Measurements from ENCODE around the gene TRAF3. TPM values are rescaled to one million over a fixed set of nuclear protein-coding genes. Genes with fewer than 3 reads are reported as not detected.
A peak's percentile ranks its signal among the peaks of the same experiment; 100 is the strongest.
"Not testable (repeated sequence)": the region's sequence is repeated elsewhere in the genome, so short reads cannot be mapped to it uniquely, and the experiment has no call there.

The TRAF3 gene
- polyA plus RNA-seq, 1 donor from 2014 or later, result 35.3 TPM

DNA sequence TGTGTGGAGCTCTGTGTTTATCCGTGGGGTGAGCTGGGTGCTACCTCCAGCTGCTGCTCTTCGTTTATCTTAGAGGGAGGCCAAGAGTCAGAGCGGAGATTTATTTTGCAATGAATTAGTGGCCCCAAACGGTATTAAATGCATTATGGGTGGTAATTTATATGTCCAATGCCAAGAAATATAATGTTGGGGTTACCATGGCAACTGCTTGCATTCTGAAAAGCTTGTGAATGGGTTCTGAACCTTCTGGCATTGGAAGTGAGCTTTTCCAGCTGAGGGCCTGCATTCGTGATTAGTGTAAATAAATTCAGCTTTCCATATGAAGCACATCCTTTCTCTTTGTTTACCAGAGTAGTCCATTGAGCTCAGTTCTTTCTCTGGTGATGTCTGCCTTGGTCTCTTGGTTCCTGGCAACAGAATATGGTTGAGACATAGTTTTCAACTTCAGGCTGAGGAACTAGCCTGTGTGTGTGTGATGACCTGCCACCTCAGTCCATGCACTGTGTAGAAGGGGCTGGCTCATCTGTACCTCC lies 51.8 kb downstream of the TRAF3 start:
- peaks cover 4% of the 10 kb centered on the region for H3K36me3 Mint-ChIP-seq
- peaks cover 53 to 58% (median 58%) of the 10 kb centered on the region in 3 donors for H3K4me1 Mint-ChIP-seq
- H3K4me3 Mint-ChIP-seq, result peak overlapping the region in 1 of 4 donors; percentile 25
- H3K27me3 Mint-ChIP-seq, result no peaks in the 10 kb centered on the region
- no peaks in the 10 kb centered on the region for H3K9me3 Mint-ChIP-seq
- H3K27ac Mint-ChIP-seq, result peak overlapping the region in 2 of 3 donors; percentile 85 to 86

DNA sequence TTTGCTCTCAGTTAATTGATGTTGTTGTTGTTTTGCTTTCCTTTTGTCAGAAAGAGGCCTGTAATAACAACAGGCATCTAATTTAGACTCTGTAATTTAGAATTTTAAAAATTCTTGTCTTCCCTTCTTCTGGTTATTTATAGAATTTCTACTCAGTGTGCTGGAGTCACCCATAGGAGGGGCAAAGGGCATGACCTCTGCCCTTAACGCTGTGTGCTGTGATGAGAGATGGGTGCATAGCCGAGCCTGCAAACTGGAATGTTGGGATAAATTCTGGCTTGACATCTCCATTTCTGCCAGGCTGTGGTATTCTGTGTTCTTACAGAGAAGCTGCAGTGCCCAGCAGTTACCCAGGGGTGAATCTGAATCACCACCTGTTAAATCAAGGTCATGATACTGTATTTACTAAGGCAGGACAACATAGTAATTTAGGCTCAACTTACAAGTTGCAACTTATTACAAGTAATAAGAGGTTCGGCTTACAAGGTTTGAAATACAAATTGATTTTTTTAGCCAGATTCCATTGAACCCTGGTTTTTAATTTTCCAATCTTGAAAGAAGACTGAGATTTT lies 53.3 kb downstream of the TRAF3 start:
- H3K4me1 Mint-ChIP-seq, result peaks cover 47 to 52% (median 51%) of the 10 kb centered on the region in 3 donors
- peaks cover 7% of the 10 kb centered on the region for H3K36me3 Mint-ChIP-seq
- H3K9me3 Mint-ChIP-seq, result no peaks in the 10 kb centered on the region
- H3K27me3 Mint-ChIP-seq, result no peaks in the 10 kb centered on the region
- no peak overlapping the region for H3K4me3 Mint-ChIP-seq
- peak overlapping the region in 2 of 3 donors; percentile 53 to 65 for H3K27ac Mint-ChIP-seq

DNA sequence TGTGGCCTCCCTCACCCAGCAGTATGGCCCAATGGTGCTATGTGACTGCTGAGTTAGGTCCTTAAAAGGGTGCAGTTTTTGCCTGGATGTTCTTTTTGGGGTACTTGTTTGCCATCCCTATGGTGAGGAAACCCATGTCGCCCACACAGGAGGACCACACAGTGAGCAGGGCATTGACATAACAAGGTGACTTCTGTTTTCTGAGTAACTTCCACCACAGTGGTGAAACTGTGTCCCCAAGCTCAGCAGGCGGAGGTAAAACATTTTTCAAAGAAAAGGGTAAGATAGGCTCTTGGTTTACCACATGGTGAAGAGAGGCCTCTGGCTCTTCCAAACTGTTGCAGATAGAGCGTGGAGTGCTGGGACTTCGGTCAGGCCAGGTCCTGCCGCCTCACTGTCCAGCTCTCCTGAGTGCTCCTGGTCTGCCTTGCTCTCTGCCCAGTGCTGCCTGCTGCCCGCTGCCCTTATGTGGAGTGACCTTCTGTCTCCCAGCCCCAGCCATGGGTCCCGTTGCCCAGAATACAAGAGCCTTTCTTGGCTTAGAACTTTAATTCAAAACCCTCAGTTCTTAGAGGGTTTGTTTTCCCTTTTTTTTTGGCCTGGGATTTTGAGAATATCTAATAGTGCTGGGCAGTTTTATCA lies 54.0 kb downstream of the TRAF3 start:
- peaks cover 40 to 46% (median 44%) of the 10 kb centered on the region in 3 donors for H3K4me1 Mint-ChIP-seq
- H3K9me3 Mint-ChIP-seq, result no peaks in the 10 kb centered on the region
- peaks cover 7% of the 10 kb centered on the region for H3K36me3 Mint-ChIP-seq
- H3K4me3 Mint-ChIP-seq, result no peak overlapping the region
- H3K27me3 Mint-ChIP-seq, result no peaks in the 10 kb centered on the region
- peak overlapping the region; percentile 4 to 68 (median 65) for H3K27ac Mint-ChIP-seq

DNA sequence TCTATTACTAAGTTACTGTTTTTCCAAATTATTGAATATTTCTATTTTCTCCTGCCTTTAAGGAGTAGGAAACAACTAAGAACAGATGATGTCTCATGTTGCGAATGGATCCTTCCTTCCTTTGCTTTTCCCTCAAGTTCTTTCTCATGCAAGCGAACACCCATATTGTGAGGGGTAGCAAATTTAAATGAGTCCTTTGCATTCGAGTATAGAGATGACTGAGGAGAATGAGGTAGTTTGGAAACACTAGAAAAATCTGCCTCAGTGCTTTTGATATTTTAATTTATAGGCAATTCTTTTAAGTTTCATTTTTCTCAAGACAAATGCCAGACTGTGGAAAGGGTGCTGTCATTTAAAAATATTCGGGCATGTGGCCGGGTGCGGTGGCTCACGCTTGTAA lies 56.1 kb downstream of the TRAF3 start:
- no peaks in the 10 kb centered on the region for H3K27me3 Mint-ChIP-seq
- peaks cover 9% of the 10 kb centered on the region for H3K36me3 Mint-ChIP-seq
- no peak overlapping the region for H3K27ac Mint-ChIP-seq
- no peaks in the 10 kb centered on the region for H3K9me3 Mint-ChIP-seq
- peaks cover 34 to 39% (median 36%) of the 10 kb centered on the region in 3 donors for H3K4me1 Mint-ChIP-seq
- H3K4me3 Mint-ChIP-seq, result no peak overlapping the region

DNA sequence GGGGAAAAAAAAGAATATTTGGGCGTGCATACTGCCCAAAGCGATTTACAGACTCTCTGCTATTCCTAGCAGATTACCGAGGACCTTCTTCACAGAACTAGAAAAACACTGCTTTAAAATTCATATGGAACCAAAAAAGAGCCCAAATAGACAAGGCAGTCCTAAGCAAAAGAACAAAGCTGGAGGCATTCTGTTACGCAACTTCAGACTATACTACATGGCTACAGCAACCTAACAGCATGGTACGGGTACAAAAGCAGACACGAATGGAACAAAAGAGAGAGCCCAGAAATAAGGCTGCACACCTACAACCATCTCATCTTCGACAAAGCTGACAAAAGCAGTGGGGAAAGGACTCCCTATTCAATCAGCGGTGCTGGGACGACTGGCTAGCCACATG lies 56.7 kb downstream of the TRAF3 start:
- Mint-ChIP-seq H3K27me3 (no peaks in the 10 kb centered on the region), H3K36me3 (peaks cover 10% of the 10 kb centered on the region), H3K9me3 (no peaks in the 10 kb centered on the region), H3K4me3 (no peak overlapping the region), H3K27ac (no peak overlapping the region), H3K4me1 (peaks cover 30 to 35% (median 30%) of the 10 kb centered on the region in 3 donors)

DNA sequence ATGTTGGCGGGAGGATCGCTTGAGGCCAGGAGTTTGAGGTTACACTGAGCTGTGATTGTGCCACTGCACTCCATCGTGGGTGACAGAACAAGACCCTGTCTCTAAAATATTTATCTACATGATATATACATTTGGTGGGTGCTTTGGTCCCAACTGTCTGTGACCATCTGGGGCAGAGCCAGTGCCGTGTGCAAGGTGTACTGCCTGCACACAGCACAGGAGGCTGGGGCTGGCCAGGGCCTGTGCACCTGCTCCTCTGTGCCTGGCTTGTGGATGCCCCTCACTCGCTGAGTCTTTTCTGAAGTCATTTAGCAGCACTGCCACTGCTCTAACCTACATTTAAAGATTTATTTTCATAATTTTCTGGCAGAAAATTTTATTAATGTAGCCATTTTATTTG lies 58.7 kb downstream of the TRAF3 start:
- Mint-ChIP-seq H3K27me3 (no peaks in the 10 kb centered on the region), H3K9me3 (no peaks in the 10 kb centered on the region), H3K4me3 (no peak overlapping the region), H3K36me3 (peaks cover 10% of the 10 kb centered on the region), H3K4me1 (peaks cover 23 to 32% (median 27%) of the 10 kb centered on the region in 3 donors), H3K27ac (peak overlapping the region in 1 of 3 donors; percentile 53)

DNA sequence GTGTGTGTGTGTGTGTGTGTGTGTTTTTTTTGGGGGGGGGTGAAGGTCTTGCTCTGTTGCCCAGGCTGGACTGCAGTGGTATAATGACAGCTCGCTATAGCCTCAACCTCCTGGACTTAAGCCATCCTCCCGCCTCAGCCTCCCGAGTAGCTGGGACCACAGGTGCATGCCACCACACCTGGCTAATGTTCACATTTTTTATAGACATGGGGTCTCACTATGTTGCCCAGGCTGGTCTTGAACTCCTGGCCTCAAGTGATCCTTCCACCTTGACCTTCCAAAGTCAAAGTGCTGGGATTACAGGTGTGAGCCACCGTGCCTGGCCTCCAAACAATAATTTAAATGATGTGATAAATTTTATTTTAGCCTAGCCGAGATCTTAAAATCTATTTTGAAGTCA lies 59.9 kb downstream of the TRAF3 start:
- not testable (repeated sequence) for H3K4me3 Mint-ChIP-seq, H3K9me3 Mint-ChIP-seq, H3K27me3 Mint-ChIP-seq, H3K27ac Mint-ChIP-seq
- Mint-ChIP-seq H3K36me3 (peaks cover 10% of the 10 kb centered on the region), H3K4me1 (peaks cover 23 to 27% (median 25%) of the 10 kb centered on the region in 3 donors)

DNA sequence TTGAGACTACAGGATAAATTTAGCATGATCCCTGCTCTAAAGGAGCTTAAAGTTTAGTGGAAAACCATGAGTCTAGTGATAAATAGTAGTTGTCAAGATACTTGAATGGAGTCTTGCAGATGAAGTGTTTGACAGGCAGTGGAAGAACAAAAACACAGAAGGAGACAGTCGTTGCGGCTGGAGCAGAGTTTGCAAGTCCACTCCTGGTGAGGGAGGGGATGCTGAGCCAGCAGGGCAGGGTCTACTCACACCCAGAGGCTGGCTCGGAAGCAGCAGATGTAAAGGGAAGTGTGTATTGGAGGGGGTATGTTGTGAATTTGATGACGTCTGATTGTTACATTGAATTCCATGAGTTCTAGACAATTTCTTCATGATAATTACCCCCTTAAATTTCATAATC lies 61.3 kb downstream of the TRAF3 start:
- H3K27me3 Mint-ChIP-seq, result no peaks in the 10 kb centered on the region
- H3K36me3 Mint-ChIP-seq, result peaks cover 9% of the 10 kb centered on the region
- no peak overlapping the region for H3K4me3 Mint-ChIP-seq
- peak overlapping the region in 1 of 3 donors; percentile 2 for H3K27ac Mint-ChIP-seq
- H3K9me3 Mint-ChIP-seq, result no peaks in the 10 kb centered on the region
- H3K4me1 Mint-ChIP-seq, result peaks cover 16 to 22% (median 22%) of the 10 kb centered on the region in 3 donors

DNA sequence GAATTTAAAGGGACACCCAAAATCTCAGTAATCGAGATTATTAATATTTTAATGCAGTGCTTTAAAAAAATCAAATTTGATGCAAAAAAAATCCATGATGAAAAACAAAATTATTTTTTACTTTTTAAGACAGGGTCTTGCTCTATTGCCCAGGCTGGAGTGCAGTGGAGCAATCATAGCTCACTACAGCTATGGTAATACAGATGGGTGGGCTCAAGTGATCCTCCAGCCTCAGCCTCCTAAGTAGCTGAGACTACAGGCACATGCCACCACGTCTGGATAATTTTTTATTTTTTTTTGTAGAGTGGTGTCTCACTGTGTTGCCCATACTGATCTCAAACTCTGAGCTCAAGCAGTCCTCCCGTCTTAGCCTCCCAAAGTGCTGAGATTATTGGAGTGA lies 62.9 kb downstream of the TRAF3 start:
- peaks cover 12 to 21% (median 18%) of the 10 kb centered on the region in 3 donors for H3K4me1 Mint-ChIP-seq
- no peak overlapping the region for H3K4me3 Mint-ChIP-seq
- peak overlapping the region in 1 of 3 donors; percentile 24 for H3K27ac Mint-ChIP-seq
- H3K36me3 Mint-ChIP-seq, result peaks cover 4% of the 10 kb centered on the region
- H3K27me3 Mint-ChIP-seq, result no peaks in the 10 kb centered on the region
- no peaks in the 10 kb centered on the region for H3K9me3 Mint-ChIP-seq

DNA sequence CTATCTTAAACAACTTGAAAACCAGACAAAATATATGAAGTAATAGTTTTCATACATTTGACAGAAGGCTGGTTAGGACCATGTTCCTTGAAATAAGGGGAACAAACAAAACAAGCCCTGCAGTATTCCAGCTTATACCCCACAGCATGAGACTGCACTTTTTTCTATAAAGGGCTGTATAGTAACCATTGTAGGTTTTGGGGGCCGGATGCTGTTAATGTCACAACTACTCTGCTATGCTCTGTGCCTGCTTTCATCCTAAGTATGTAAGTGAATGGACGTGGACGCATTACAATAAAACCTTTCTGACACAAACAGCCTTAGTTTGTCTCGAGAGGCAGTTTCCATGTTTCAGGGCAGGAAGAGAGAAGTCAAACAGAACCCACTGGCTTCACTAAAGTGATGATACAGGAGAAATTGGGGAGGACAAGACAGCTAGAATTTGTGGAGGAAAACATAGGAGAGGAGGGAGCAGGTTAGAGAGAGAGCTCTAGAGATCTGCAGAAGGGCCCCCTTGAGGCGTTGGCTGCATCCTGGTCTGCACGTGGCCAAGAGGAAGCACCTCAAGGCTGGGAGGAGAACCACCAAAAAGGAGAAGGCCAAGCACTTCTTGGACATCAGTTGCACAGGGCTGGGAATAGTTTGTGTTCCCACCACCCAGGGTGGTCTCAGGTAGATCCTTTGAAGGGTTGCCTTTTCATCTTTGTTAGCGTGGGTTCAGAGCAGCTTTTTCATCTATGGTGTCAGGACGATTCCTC lies 63.7 kb downstream of the TRAF3 start:
- Mint-ChIP-seq H3K36me3 (peaks cover 4% of the 10 kb centered on the region), H3K4me1 (peaks cover 13 to 18% (median 18%) of the 10 kb centered on the region in 3 donors), H3K4me3 (no peak overlapping the region), H3K27me3 (no peaks in the 10 kb centered on the region), H3K27ac (peak overlapping the region; percentile 5 to 79 (median 20)), H3K9me3 (no peaks in the 10 kb centered on the region)

DNA sequence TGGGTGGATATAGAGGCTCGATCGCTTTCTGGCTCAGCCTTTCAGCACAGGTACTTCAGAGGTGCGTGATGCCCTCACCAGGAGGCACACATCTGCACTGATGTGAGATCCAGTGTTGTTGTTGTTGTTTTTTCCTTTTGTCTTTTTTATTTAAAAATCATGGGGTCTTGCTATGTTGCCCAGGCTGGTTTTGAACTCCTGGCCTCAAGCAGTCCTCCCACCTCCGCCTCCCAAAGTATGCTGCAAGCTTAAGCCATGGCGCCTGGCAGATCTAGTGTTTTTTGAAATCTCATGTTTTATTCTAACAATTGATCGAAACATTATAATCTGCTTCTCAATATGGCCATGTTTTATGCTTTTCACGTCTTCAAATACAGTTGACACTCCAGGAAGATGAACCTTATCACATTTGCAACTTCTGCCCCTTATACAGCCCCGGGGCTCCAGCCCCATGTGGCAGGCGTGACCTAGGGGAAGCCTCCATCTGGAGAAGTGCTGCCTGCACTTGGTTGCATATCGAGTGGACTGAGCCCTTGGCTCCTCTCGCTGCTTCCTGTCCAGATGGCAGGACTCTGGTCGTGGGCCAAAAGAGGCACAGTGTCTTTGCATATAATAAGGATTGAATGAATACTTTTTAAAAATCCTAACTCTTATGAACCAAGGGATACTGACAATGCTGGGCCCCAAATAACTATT lies 71.7 kb downstream of the TRAF3 start:
- Mint-ChIP-seq H3K27ac (peak overlapping the region in 1 of 3 donors; percentile 79), H3K4me3 (peak overlapping the region in 1 of 4 donors; percentile 58), H3K4me1 (peaks cover 15 to 20% (median 20%) of the 10 kb centered on the region in 3 donors)

DNA sequence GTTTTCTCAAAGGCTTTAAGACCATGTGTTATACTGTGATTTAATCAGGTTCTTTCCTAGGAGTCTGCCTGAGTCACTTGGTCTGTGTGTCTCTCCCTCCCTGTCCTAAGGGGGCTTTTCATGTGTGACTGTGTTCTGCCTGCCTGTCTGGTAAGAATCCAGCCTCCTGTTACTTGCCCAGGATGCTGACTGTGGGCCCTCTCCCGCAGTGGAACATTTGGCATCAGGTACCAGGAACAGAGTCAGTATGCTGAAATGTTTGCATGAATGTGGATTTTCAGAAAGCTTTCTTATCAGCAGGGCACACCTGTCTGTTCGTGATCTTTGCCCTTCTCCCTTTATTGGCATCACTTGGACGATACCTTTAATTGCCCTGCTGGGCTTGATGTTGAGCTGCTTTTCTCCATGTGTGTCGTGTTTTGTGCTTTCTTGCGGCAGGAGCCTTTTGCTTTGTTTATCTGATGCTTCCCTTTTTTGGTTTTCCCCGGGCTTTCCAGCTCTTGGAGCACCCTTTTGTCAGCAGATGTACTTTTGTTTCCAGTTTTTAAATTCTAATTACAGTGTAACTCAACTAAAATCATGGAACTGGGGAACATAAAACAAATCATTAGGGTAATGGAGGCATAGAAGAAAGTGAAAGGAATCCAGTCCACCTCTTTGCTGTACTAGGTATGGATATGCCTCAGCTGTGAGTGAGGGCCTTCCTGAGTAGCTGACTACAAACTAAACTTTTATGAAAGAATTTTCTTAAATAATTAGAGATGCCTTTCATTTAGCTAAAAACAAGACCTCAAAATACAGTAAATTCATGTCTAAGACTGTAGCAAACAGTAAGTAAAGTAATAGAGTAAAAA lies 72.5 kb downstream of the TRAF3 start:
- H3K27me3 Mint-ChIP-seq, result no peaks in the 10 kb centered on the region
- peaks cover 14 to 21% (median 20%) of the 10 kb centered on the region in 3 donors for H3K4me1 Mint-ChIP-seq
- H3K36me3 Mint-ChIP-seq, result peaks cover 7% of the 10 kb centered on the region
- H3K4me3 Mint-ChIP-seq, result peak overlapping the region in 1 of 4 donors; percentile 49
- H3K27ac Mint-ChIP-seq, result peak overlapping the region; percentile 36 to 77 (median 47)
- no peaks in the 10 kb centered on the region for H3K9me3 Mint-ChIP-seq

More for the DNA sequence above, 71.7 kb downstream of the TRAF3 start:
- Mint-ChIP-seq H3K36me3 (peaks cover 7% of the 10 kb centered on the region), H3K9me3 (no peaks in the 10 kb centered on the region), H3K27me3 (no peaks in the 10 kb centered on the region)

DNA sequence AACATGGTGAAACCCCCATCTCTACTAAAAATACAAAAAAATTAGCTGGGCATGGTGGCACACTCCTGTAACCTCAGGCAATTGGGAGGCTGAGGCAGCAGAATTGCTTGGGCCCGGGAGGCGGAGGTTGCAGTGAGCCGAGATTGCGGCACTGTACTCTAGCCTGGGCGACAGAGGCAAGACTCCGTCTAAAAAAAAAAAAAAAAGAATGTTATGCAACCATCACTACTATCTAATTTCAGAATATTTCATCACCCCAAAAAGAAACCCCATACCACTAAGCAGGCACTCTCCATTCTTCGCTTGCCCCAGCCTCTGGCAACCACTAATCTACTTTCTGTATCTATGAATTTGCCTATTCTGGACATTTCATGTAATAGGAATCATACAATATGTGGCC lies 76.4 kb downstream of the TRAF3 start:
- Mint-ChIP-seq H3K4me3 (no peak overlapping the region), H3K4me1 (peaks cover 16 to 27% (median 18%) of the 10 kb centered on the region in 3 donors), H3K9me3 (no peaks in the 10 kb centered on the region), H3K27me3 (no peaks in the 10 kb centered on the region), H3K27ac (peak overlapping the region in 2 of 3 donors; percentile 2 to 14), H3K36me3 (peaks cover 13% of the 10 kb centered on the region)

Measured in IgD-negative memory B cell (primary cell).